ENCODE data around the gene MMP17.

- no peak for TF ChIP-seq POLR2AphosphoS5 (IDR thresholded peaks at IDR 0.05; ENCODE audit: low read depth, low read length)
- TF ChIP-seq SPI1 (IDR thresholded peaks at IDR 0.05; ENCODE audit: low read depth, low read length): no peak
- TF ChIP-seq POLR2A (IDR thresholded peaks at IDR 0.05; ENCODE audit: low read depth, low read length): no peak
Measured at GRCh38 chr12:131829356-131829747, 1.2 kb downstream of the MMP17 start.

Data from GM12891 (cell line).